Transverse colon (tissue), 3 donors: ENCODE data around the gene GMEB1.
A peak's percentile ranks its signal among the peaks of the same experiment; 100 is the strongest.

Experiments used
- POLR2A ChIP-seq: fragments of 450-650 bp; IDR thresholded peaks from one replicate; pipeline ENCODE4 v1.6.1; 2016; ENCODE audit warnings: antibody characterized with exemption, mild to moderate bottlenecking, moderate library complexity
- TF ChIP-seq, protein P1 (sequence below), 5 experiments: fragments of 200-600 bp in 3 of 5; fragments of 450-650 bp in 2 of 5; sonication (generic) in 3 of 5; IDR thresholded peaks; 1 replicate in 2 of 5; 2 replicates in 3 of 5; pipeline ENCODE4 v1.5.1; 2016 to 2017; ENCODE audit warnings: antibody characterized with exemption in 5 of 5, inconsistent platforms in 3 of 5, mild to moderate bottlenecking in 2 of 5, moderate library complexity in 1 of 5

DNA sequence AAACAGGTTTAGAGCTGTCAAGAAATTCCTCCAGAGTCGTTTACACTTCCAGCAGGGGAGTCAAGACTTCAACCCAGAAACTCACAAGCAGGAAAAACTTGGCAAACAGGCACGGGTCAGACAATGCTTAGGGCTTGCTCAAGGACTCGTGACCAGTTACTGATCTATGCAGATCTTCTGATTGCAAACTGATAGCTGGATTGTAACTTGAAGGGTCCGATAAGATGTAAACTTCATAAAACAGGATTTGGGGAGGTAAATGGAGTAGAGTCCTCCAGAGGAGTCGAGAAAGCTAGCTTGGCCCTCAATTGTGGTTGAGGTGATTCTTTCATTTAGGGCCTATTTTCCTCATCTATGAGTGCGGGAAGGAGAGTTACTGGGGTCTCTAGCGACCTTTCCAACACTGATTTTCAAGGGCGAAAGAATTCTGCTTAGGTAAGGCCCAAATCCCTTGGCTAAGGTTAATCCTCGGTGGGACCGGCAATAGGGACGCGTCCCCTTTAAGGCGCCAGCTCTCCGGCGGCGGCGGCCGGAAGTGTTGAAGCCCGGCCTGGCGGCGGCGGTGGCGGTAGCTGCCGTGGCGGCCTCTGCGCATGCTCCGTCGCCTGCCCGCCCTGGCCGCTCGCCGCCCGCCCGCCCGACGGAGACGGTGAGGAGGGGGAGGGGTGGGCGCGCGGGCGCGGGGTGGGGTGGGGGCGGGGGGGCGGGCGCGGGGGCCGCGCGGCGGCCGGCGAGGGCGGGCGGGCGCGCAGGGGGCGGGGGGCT lies at the start of gene GMEB1:
- TF ChIP-seq POLR2A = no peak
- TF ChIP-seq, protein P1, sequence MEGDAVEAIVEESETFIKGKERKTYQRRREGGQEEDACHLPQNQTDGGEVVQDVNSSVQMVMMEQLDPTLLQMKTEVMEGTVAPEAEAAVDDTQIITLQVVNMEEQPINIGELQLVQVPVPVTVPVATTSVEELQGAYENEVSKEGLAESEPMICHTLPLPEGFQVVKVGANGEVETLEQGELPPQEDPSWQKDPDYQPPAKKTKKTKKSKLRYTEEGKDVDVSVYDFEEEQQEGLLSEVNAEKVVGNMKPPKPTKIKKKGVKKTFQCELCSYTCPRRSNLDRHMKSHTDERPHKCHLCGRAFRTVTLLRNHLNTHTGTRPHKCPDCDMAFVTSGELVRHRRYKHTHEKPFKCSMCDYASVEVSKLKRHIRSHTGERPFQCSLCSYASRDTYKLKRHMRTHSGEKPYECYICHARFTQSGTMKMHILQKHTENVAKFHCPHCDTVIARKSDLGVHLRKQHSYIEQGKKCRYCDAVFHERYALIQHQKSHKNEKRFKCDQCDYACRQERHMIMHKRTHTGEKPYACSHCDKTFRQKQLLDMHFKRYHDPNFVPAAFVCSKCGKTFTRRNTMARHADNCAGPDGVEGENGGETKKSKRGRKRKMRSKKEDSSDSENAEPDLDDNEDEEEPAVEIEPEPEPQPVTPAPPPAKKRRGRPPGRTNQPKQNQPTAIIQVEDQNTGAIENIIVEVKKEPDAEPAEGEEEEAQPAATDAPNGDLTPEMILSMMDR (IDR thresholded peaks at IDR 0.05) = peak in 1 of 5 experiments; percentile 18
